Bronchial epithelial cell (primary cell): ENCODE measurements around the gene NAT14. TPM values are rescaled to one million over a fixed set of nuclear protein-coding genes. Genes with fewer than 3 reads are reported as not detected.
A peak's percentile ranks its signal among the peaks of the same experiment; 100 is the strongest.

Experiments
- DNase-seq: peaks from one replicate; pipeline ENCODE4 v3.0.0-alpha.2; 2010; ENCODE audit warnings: low read depth
- FAIRE-seq: peaks from 2 replicates; lab custom pipeline; 2011; peaks lifted over from hg19 to GRCh38; lab: Jason Lieb, UNC
- H3K27me3 ChIP-seq: 2 replicates; pipeline ENCODE4 v1.5.1; 2011; ENCODE audit warnings: low read length; ENCODE audit not compliant: control insufficient read depth, insufficient read depth
- H3K36me3 ChIP-seq: 2 replicates; pipeline ENCODE4 v1.5.1; 2011; ENCODE audit warnings: low read length; ENCODE audit not compliant: control insufficient read depth, insufficient read depth
- H3K4me3 ChIP-seq: 2 replicates; pipeline ENCODE4 v1.5.1; 2011; ENCODE audit warnings: mild to moderate bottlenecking, low read depth, low read length, control low read depth
- CTCF ChIP-seq: IDR thresholded peaks from 2 replicates; pipeline ENCODE4 v1.5.1; 2011; ENCODE audit warnings: mild to moderate bottlenecking, moderate library complexity, low read length, control low read depth, inconsistent platforms; ENCODE audit not compliant: insufficient read depth, severe bottlenecking
- total RNA-seq: library from RNA; depleted of rRNA; stranded (reverse); fragments of >200 nt; gene quantifications from 2 replicates; pipeline ENCODE4 v1.2.1, GENCODE V29; 2014

The NAT14 gene
- total RNA-seq, 1 donor from 2014 or later, result 2.4 TPM

GRCh38 chr19:55500368-55500952, 15.5 kb downstream of the NAT14 start:
- no peak for FAIRE-seq
- no peak for DNase-seq
- Histone ChIP-seq H3K4me3 (no peak overlapping the region), H3K27me3 (no peaks in the 10 kb centered on the region), H3K36me3 (no peaks in the 10 kb centered on the region)
- TF ChIP-seq CTCF, result no peak

DNA sequence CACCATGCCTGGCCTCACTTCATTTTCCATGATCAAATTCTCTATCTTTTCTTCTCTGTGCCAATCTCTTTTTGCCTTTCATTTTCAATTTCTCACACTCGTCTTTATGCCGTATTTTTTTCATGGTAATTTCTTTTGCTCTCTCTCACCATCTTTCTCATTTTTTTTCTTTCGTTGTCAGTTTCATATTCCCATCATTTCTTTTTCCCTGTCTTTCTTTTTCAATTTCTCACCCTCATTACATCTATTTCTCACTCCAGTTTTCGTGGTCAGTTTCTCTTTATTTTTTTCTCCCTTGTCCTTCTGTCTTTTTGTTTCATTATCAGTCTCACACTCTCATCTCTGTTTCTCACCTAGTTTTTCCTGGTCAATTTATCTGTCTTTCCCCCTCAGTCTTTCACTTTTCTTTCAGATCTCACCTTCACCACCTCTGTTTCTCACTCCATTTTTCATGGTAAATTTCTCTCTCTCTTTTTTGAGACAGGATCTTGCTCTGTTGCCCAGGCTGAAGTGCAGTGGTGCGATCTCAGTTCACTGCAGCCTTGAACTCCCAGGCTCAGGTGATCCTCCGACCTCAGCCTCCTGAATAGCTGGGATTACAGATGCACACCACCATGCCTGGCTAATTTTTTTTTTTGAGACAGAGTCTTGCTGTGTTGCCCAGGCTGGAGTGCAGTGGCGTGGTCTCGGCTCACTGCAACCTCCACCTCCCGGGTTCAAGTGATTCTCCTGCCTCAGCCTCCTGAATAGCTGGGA, 17.4 kb downstream of the NAT14 start:
- Histone ChIP-seq H3K4me3 (no peak overlapping the region), H3K27me3 (no peaks in the 10 kb centered on the region), H3K36me3 (no peaks in the 10 kb centered on the region)
- DNase-seq (no peak), FAIRE-seq (no peak)
- no peak for TF ChIP-seq CTCF

DNA sequence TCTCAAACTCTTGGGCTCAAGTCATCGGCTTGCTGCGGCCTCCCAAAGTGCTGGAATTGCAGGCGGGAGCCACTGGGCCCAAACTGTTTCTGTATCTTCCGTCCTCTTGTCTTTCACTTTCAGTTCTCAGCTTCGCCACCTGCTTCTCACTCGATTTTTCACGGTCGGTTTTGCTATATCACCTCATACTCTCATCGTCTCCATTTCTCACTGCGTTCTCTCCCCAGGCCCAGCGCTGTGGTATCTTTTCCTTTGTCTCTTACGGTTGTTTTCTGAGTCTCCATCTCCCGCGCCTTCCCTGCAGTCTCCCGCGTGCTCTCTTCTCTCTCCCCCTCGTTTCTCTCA, 18.1 kb downstream of the NAT14 start:
- H3K27me3 ChIP-seq, result no peaks in the 10 kb centered on the region
- no peaks in the 10 kb centered on the region for H3K36me3 ChIP-seq
- FAIRE-seq (no peak), DNase-seq (no peak)
- TF ChIP-seq CTCF, result no peak
- no peak overlapping the region for H3K4me3 ChIP-seq

- no peaks in the 10 kb centered on the region for H3K27me3 ChIP-seq
- FAIRE-seq (no peak), DNase-seq (peak; percentile 70)
- H3K36me3 ChIP-seq, result no peaks in the 10 kb centered on the region
- H3K4me3 ChIP-seq, result peak overlapping the region; percentile 24
- TF ChIP-seq CTCF, result peak; percentile 94
These were observed 18.7 kb downstream of the NAT14 start for GRCh38 chr19:55503502-55504251.

- H3K4me3 ChIP-seq, result no peak overlapping the region
- FAIRE-seq (no peak), DNase-seq (no peak)
- no peaks in the 10 kb centered on the region for H3K27me3 ChIP-seq
- no peak for TF ChIP-seq CTCF
- H3K36me3 ChIP-seq, result no peaks in the 10 kb centered on the region
These were observed 19.2 kb downstream of the NAT14 start for GRCh38 chr19:55504252-55504603.
